ENCODE measurements around the gene GLP1R. TPM values are rescaled to one million over a fixed set of nuclear protein-coding genes. Genes with fewer than 3 reads are reported as not detected.

GLP1R gene
- total and polyA plus RNA-seq, 2 of the 13 experiments (the other 11 are each of a cell fraction or from before 2014, with no cell fraction given) = not detected

DNA sequence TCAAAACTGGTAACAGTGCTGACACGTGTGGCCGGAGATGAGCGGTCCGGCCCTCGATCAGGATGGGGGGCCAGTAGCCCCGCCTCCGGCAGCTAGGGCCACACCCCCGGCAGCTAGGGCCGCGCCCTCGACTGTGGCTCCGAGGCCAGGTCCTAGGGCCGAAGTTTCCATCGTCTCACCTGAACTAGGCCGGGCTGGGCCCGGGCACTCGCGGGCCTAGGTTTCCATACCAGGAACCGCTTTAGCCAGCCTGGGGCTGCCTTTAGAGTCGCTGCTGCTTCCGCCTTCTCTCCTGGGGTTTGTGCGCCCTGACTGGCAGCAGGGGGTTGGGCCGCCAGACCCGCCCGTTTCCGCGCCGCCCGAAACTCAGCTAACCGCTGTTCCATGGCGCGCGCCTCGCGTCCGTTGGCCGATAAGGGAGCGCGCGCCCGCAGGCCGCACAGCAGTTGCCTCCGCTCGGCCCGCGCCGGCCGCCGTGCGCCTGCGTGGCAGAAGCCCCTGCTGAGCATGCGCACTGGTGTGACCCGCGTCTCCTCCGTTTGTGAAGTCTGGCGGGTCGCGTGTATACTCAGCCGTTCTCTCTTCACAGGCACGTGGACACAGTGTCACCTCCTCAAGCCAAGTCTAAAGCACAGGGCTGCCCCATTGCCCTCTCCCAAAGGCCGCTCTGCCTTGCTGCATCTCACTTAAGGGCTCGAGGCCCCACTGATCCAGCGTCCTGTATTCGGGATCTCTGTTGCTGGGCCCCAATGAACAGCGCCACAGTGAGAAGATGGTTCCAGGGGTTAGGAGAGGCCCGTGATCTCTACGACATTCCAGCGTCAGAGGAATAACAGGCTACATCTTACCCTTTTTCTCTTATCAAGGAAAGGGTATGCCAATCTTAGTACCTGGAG lies 66.4 kb downstream of the GLP1R start, which contains the start of gene SAYSD1 (continued):
- TF ChIP-seq, protein P1, sequence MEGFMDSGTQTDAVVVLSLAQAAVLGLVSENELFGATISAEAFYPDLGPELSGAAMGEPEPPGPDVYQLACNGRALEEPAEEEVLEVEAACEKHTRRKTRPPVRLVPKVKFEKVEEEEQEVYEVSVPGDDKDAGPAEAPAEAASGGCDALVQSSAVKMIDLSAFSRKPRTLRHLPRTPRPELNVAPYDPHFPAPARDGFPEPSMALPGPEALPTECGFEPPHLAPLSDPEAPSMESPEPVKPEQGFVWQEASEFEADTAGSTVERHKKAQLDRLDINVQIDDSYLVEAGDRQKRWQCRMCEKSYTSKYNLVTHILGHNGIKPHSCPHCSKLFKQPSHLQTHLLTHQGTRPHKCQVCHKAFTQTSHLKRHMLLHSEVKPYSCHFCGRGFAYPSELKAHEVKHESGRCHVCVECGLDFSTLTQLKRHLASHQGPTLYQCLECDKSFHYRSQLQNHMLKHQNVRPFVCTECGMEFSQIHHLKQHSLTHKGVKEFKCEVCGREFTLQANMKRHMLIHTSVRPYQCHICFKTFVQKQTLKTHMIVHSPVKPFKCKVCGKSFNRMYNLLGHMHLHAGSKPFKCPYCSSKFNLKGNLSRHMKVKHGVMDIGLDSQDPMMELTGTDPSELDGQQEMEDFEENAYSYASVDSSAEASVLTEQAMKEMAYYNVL (CRISPR knock-in tag; IDR thresholded peaks at IDR 0.05; ENCODE audit: borderline replicate concordance) = no peak; the same call in 1 of the 2 replicates
- TF ChIP-seq, protein P2, sequence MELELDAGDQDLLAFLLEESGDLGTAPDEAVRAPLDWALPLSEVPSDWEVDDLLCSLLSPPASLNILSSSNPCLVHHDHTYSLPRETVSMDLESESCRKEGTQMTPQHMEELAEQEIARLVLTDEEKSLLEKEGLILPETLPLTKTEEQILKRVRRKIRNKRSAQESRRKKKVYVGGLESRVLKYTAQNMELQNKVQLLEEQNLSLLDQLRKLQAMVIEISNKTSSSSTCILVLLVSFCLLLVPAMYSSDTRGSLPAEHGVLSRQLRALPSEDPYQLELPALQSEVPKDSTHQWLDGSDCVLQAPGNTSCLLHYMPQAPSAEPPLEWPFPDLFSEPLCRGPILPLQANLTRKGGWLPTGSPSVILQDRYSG (CRISPR knock-in tag; IDR thresholded peaks at IDR 0.05) = peak; percentile 84; the same call in 1 of the 2 replicates
- TF ChIP-seq NR2C2 (CRISPR knock-in tag; IDR thresholded peaks at IDR 0.05; ENCODE audit: borderline replicate concordance) (peak; percentile 61; the same call in 1 of the 2 replicates), POGZ (CRISPR knock-in tag; IDR thresholded peaks at IDR 0.05) (peak; percentile 72), PAWR (CRISPR knock-in tag; IDR thresholded peaks at IDR 0.05; ENCODE audit: borderline replicate concordance) (peak; percentile 87; the same call in 1 of the 2 replicates), ZNF431 (CRISPR knock-in tag; IDR thresholded peaks at IDR 0.05; ENCODE audit: borderline replicate concordance, low read depth) (peak; percentile 93; the same call in 1 of the 2 replicates), ATF1 (CRISPR knock-in tag; IDR thresholded peaks at IDR 0.05) (no peak), MED13 (CRISPR knock-in tag; IDR thresholded peaks at IDR 0.05) (peak; percentile 74), BORCS8-MEF2B (CRISPR knock-in tag; IDR thresholded peaks at IDR 0.05) (peak; percentile 99), SMC3 (IDR thresholded peaks at IDR 0.05; ENCODE audit: low read length) (no peak), SP1 (IDR thresholded peaks at IDR 0.05) (no peak), SP1 (CRISPR knock-in tag; IDR thresholded peaks at IDR 0.05) (0 out of 2 replicates have a peak, but pooled peaks have one; percentile 38), SMARCC2 (IDR thresholded peaks at IDR 0.05) (no peak)
- TF ChIP-seq, protein P3, sequence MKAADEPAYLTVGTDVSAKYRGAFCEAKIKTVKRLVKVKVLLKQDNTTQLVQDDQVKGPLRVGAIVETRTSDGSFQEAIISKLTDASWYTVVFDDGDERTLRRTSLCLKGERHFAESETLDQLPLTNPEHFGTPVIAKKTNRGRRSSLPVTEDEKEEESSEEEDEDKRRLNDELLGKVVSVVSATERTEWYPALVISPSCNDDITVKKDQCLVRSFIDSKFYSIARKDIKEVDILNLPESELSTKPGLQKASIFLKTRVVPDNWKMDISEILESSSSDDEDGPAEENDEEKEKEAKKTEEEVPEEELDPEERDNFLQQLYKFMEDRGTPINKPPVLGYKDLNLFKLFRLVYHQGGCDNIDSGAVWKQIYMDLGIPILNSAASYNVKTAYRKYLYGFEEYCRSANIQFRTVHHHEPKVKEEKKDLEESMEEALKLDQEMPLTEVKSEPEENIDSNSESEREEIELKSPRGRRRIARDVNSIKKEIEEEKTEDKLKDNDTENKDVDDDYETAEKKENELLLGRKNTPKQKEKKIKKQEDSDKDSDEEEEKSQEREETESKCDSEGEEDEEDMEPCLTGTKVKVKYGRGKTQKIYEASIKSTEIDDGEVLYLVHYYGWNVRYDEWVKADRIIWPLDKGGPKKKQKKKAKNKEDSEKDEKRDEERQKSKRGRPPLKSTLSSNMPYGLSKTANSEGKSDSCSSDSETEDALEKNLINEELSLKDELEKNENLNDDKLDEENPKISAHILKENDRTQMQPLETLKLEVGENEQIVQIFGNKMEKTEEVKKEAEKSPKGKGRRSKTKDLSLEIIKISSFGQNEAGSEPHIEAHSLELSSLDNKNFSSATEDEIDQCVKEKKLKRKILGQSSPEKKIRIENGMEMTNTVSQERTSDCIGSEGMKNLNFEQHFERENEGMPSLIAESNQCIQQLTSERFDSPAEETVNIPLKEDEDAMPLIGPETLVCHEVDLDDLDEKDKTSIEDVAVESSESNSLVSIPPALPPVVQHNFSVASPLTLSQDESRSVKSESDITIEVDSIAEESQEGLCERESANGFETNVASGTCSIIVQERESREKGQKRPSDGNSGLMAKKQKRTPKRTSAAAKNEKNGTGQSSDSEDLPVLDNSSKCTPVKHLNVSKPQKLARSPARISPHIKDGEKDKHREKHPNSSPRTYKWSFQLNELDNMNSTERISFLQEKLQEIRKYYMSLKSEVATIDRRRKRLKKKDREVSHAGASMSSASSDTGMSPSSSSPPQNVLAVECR (CRISPR knock-in tag; IDR thresholded peaks at IDR 0.05; ENCODE audit: borderline replicate concordance) = peak; percentile 88; the same call in 1 of the 2 replicates
- TF ChIP-seq, protein P4, sequence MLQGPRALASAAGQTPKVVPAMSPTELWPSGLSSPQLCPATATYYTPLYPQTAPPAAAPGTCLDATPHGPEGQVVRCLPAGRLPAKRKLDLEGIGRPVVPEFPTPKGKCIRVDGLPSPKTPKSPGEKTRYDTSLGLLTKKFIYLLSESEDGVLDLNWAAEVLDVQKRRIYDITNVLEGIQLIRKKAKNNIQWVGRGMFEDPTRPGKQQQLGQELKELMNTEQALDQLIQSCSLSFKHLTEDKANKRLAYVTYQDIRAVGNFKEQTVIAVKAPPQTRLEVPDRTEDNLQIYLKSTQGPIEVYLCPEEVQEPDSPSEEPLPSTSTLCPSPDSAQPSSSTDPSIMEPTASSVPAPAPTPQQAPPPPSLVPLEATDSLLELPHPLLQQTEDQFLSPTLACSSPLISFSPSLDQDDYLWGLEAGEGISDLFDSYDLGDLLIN (CRISPR knock-in tag; IDR thresholded peaks at IDR 0.05; ENCODE audit: borderline replicate concordance) = peak; percentile 94; the same call in 1 of the 2 replicates
